Tibial nerve (tissue), 3 donors: ENCODE measurements around the gene COL4A2.

Source experiments
- POLR2A ChIP-seq, 2 donors: fragments of 450-650 bp; IDR thresholded peaks; one replicate each; pipeline ENCODE4 v1.6.1; 2017; ENCODE audit warnings: antibody characterized with exemption in 2 of 2, mild to moderate bottlenecking in 2 of 2, moderate library complexity in 2 of 2
- TF ChIP-seq, protein P1 (sequence below), 5 experiments: fragments of 200-600 bp in 3 of 5; fragments of 450-650 bp in 2 of 5; sonication (generic) in 3 of 5; IDR thresholded peaks; one replicate each; pipeline ENCODE4 v1.5.1; 2016 to 2019; ENCODE audit warnings: antibody characterized with exemption in 5 of 5, mild to moderate bottlenecking in 3 of 5, moderate library complexity in 2 of 5

- TF ChIP-seq, protein P1, sequence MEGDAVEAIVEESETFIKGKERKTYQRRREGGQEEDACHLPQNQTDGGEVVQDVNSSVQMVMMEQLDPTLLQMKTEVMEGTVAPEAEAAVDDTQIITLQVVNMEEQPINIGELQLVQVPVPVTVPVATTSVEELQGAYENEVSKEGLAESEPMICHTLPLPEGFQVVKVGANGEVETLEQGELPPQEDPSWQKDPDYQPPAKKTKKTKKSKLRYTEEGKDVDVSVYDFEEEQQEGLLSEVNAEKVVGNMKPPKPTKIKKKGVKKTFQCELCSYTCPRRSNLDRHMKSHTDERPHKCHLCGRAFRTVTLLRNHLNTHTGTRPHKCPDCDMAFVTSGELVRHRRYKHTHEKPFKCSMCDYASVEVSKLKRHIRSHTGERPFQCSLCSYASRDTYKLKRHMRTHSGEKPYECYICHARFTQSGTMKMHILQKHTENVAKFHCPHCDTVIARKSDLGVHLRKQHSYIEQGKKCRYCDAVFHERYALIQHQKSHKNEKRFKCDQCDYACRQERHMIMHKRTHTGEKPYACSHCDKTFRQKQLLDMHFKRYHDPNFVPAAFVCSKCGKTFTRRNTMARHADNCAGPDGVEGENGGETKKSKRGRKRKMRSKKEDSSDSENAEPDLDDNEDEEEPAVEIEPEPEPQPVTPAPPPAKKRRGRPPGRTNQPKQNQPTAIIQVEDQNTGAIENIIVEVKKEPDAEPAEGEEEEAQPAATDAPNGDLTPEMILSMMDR (IDR thresholded peaks at IDR 0.05) = no peak
- no peak for TF ChIP-seq POLR2A (IDR thresholded peaks at IDR 0.05)
Observed at GRCh38 chr13:110555601-110556223, 248.6 kb downstream of the COL4A2 start.
